Type B pancreatic cell (in vitro differentiated cells): Measurements from ENCODE around the gene ZMYM5. TPM values are rescaled to one million over a fixed set of nuclear protein-coding genes. Genes with fewer than 3 reads are reported as not detected.
A peak's percentile ranks its signal among the peaks of the same experiment; 100 is the strongest.
"Not testable (repeated sequence)": the region's sequence is repeated elsewhere in the genome, so short reads cannot be mapped to it uniquely, and the experiment has no call there.

ENCODE experiments used
- DNase-seq: peaks from one replicate; pipeline ENCODE4 v3.0.0; 2021; ENCODE audit warnings: mixed read lengths; ENCODE audit not compliant: unreplicated experiment; ENCODE audit errors: extremely low spot score
- H3K27ac Mint-ChIP-seq: 2 replicates; pipeline ENCODE4 v1.8.0; 2021; ENCODE audit warnings: mild to moderate bottlenecking, mixed read lengths
- H3K27me3 Mint-ChIP-seq: 2 replicates; pipeline ENCODE4 v1.8.0; 2021; ENCODE audit warnings: mixed read lengths
- H3K36me3 Mint-ChIP-seq: 2 replicates; pipeline ENCODE4 v1.8.0; 2021; ENCODE audit warnings: mixed read lengths
- H3K4me1 Mint-ChIP-seq: one replicate; pipeline ENCODE4 v1.8.0; 2021; ENCODE audit warnings: mixed read lengths; ENCODE audit not compliant: unreplicated experiment
- H3K4me3 Mint-ChIP-seq: 2 replicates; pipeline ENCODE4 v1.8.0; 2021; ENCODE audit warnings: mild to moderate bottlenecking, mixed read lengths
- H3K9me3 Mint-ChIP-seq: 2 replicates; pipeline ENCODE4 v1.8.0; 2021; ENCODE audit warnings: mixed read lengths
- CTCF ChIP-seq: fragments of 200-600 bp; sonication (generic); conservative IDR thresholded peaks from 2 replicates; pipeline ENCODE4 v1.5.0; 2021; ENCODE audit warnings: antibody characterized with exemption, mild to moderate bottlenecking
- total RNA-seq: library from RNA; stranded (reverse); gene quantifications from 2 replicates; pipeline ENCODE4 v1.2.1, GENCODE V29; 2021; ENCODE audit warnings: low replicate concordance

Gene ZMYM5
- total RNA-seq, 1 donor from 2014 or later: 16.4 TPM

- Mint-ChIP-seq H3K27me3 (peaks cover 3% of the 10 kb centered on the region), H3K27ac (peak overlapping the region; percentile 98), H3K36me3 (peaks cover 9% of the 10 kb centered on the region), H3K4me3 (peak overlapping the region; percentile 98), H3K9me3 (no peaks in the 10 kb centered on the region), H3K4me1 (peaks cover 4% of the 10 kb centered on the region)
- TF ChIP-seq CTCF: peak; percentile 20
- peak; percentile 75 for DNase-seq
Observed at GRCh38 chr13:19782049-19782726, 81.3 kb downstream of the ZMYM5 start.

- H3K4me3 Mint-ChIP-seq: peak overlapping the region; percentile 98
- peak overlapping the region; percentile 98 for H3K27ac Mint-ChIP-seq
- peaks cover 3% of the 10 kb centered on the region for H3K27me3 Mint-ChIP-seq
- peaks cover 9% of the 10 kb centered on the region for H3K36me3 Mint-ChIP-seq
- no peak for TF ChIP-seq CTCF
- no peak for DNase-seq
- no peaks in the 10 kb centered on the region for H3K9me3 Mint-ChIP-seq
- peaks cover 4% of the 10 kb centered on the region for H3K4me1 Mint-ChIP-seq
Observed at GRCh38 chr13:19781526-19781925, 81.9 kb downstream of the ZMYM5 start.

GRCh38 chr13:19780753-19781418 is 82.6 kb downstream of the ZMYM5 start:
- Mint-ChIP-seq H3K27ac (peak overlapping the region; percentile 98), H3K36me3 (peaks cover 12% of the 10 kb centered on the region), H3K4me3 (peak overlapping the region; percentile 98)
- not testable (repeated sequence) for H3K4me1 Mint-ChIP-seq, H3K27me3 Mint-ChIP-seq, DNase-seq, H3K9me3 Mint-ChIP-seq

Other genes with a start within 250 kb of the ZMYM5 start
- 30.5 and 32.8 TPM in 2 replicates for gene MPHOSPH8, start 230.0 kb downstream of the ZMYM5 start, total RNA-seq
- 67.8 and 83.6 TPM in 2 replicates for gene PSPC1, start 80.7 kb downstream of the ZMYM5 start, total RNA-seq
- 93.0 and 108 TPM in 2 replicates for gene ZMYM2, start 95.1 kb upstream of the ZMYM5 start, total RNA-seq